Measurements from ENCODE around the gene LIPM. TPM values are rescaled to one million over a fixed set of nuclear protein-coding genes. Genes with fewer than 3 reads are reported as not detected.

The LIPM gene
- total and polyA plus RNA-seq, 2 experiments from 2014 or later = not detected

DNA sequence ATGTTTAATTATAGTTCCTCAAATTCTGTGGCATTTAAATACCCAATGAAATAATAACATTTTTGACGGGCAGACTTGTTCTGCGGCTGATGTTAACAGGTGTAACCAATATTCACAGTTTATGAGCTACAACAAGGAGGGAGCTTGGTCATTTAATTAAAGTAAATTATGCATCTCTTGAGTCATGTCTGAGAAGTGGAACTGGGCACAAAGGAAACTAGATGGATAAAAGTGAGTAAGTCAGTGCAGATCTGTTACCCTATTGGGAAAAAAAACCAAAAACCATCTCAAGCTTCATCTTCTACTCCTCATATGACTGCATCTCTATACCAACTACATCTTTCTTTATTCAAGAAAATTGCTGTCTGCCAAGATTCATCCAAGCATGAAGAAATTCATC lies 25.1 kb downstream of the LIPM start:
- Histone ChIP-seq H3K27ac (no peak overlapping the region), H3K9me3 (ENCODE audit: low read depth) (no peaks in the 10 kb centered on the region)

DNA sequence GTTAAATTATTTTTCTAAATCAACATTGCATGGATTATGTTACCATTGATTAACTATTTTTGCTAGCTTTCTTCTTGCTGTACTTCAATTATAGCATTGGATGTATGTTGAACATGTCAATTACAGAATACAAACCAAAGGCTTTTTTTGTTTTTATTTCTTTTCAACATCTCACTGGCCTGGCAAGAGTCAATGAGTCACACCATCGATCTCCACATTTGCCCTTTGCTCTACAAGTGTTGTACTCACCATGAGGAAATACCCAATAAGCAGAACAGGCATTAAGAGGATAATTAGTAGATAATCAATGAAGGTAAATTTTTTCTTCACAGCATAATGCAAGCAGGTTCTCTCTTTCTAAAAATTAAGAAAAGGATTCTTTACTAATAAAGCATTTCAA lies 25.8 kb downstream of the LIPM start:
- Histone ChIP-seq H3K9me3 (ENCODE audit: low read depth) (no peaks in the 10 kb centered on the region), H3K4me3 (no peak overlapping the region), H3K27ac (no peak overlapping the region), H3K27me3 (no peaks in the 10 kb centered on the region), H3K4me1 (ENCODE audit: low read depth) (no peaks in the 10 kb centered on the region), H3K36me3 (no peaks in the 10 kb centered on the region)
- DNase-seq (ENCODE audit: low read depth in 1 of 2, low spot score in 1 of 2) = no peak
- no peak for TF ChIP-seq CTCF (IDR thresholded peaks at IDR 0.05; ENCODE audit: low read depth, low read length)

More for the DNA sequence above, 25.1 kb downstream of the LIPM start:
- DNase-seq (ENCODE audit: low read depth in 1 of 2, low spot score in 1 of 2) = no peak
- no peak for TF ChIP-seq CTCF (IDR thresholded peaks at IDR 0.05; ENCODE audit: low read depth, low read length)
- no peaks in the 10 kb centered on the region for H3K27me3 ChIP-seq
- H3K4me1 ChIP-seq (ENCODE audit: low read depth) = no peaks in the 10 kb centered on the region
- no peak overlapping the region for H3K4me3 ChIP-seq
- H3K36me3 ChIP-seq = no peaks in the 10 kb centered on the region

DNA sequence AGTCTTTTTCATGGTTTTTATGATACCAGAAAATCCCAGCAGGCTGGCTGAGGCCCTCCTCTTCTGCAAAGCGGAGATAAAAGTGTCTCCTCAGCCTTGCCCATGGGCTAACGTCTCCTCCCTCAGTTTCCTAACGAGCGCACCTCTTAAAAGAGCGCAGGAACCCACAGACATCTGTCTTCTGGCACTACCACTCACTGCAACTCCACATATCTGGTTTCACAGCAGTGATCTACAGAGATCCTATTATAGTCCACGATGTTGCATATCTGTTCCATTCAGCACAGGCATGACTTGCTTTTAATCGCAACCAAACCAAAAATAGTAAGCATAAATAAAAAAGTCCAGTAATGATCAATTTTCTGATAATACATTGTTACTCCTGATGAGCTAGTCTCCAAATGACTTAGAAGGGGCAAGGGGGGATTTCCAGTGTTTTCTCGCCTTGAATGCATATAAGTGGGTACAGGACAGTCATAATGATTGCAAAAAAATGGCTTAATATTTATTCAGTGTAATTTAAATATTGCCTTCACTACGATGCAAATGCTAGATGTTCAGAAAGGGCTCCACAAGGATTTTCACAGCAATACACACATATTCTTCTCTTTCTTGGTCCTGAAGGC lies 28.2 kb downstream of the LIPM start:
- Histone ChIP-seq H3K27ac (no peak overlapping the region), H3K9me3 (ENCODE audit: low read depth) (no peaks in the 10 kb centered on the region), H3K27me3 (peaks cover 11% of the 10 kb centered on the region), H3K36me3 (no peaks in the 10 kb centered on the region), H3K4me3 (no peak overlapping the region), H3K4me1 (ENCODE audit: low read depth) (no peaks in the 10 kb centered on the region)
- no peak for TF ChIP-seq CTCF (IDR thresholded peaks at IDR 0.05; ENCODE audit: low read depth, low read length)
- no peak for DNase-seq (ENCODE audit: low read depth in 1 of 2, low spot score in 1 of 2)

- Histone ChIP-seq H3K9me3 (ENCODE audit: low read depth) (no peaks in the 10 kb centered on the region), H3K27me3 (peaks cover 11% of the 10 kb centered on the region), H3K4me1 (ENCODE audit: low read depth) (no peaks in the 10 kb centered on the region), H3K4me3 (no peak overlapping the region), H3K36me3 (no peaks in the 10 kb centered on the region), H3K27ac (no peak overlapping the region)
- DNase-seq (ENCODE audit: low read depth in 1 of 2, low spot score in 1 of 2) = no peak
- TF ChIP-seq CTCF (IDR thresholded peaks at IDR 0.05; ENCODE audit: low read depth, low read length) = no peak
Observed at GRCh38 chr10:88831709-88832108, 29.2 kb downstream of the LIPM start.

GRCh38 chr10:88832376-88832775 lies 29.8 kb downstream of the LIPM start:
- TF ChIP-seq CTCF (IDR thresholded peaks at IDR 0.05; ENCODE audit: low read depth, low read length) = no peak
- Histone ChIP-seq H3K36me3 (no peaks in the 10 kb centered on the region), H3K27ac (no peak overlapping the region), H3K4me3 (no peak overlapping the region), H3K27me3 (peaks cover 11% of the 10 kb centered on the region), H3K4me1 (ENCODE audit: low read depth) (no peaks in the 10 kb centered on the region), H3K9me3 (ENCODE audit: low read depth) (no peaks in the 10 kb centered on the region)
- DNase-seq (ENCODE audit: low read depth in 1 of 2, low spot score in 1 of 2) = no peak

Data from cardiac muscle cell (in vitro differentiated cells and primary cell).